Measurements from ENCODE around the gene DNALI1. TPM values are rescaled to one million over a fixed set of nuclear protein-coding genes. Genes with fewer than 3 reads are reported as not detected.

DNALI1 gene
- total and polyA plus RNA-seq, 2 of the 8 experiments (the other 6 are each of a cell fraction or from before 2014, with no cell fraction given), result 8.9 to 11.3 TPM

GRCh38 chr1:37595440-37596181 lies 38.9 kb downstream of the DNALI1 start, which contains the start of gene GNL2:
Gene GNL2, minus strand, starts transcription at chr1:37595937. Its CDS starts 115 bp downstream, at chr1:37595822.
- H3K27me3 ChIP-seq (replicated peaks in 1 of 4; ENCODE audit: control insufficient read depth in 3 of 4, extremely low read depth in 1 of 4, insufficient read depth in 3 of 4, low read length in 3 of 4), result peaks cover 0 to 3% (median 0%) of the 10 kb centered on the region in 4 experiments; a peak in 2 of 7 replicates
- H4K5ac ChIP-seq (ENCODE audit: insufficient read length, low read depth, low read length), result peak within 1 kb of the TSS; percentile 56
- no peaks in the 10 kb centered on the region for H3K9me3 ChIP-seq (ENCODE audit: insufficient read depth in 2 of 2, low read depth in 1 of 2, low read length in 1 of 2)
- peak within 1 kb of the TSS; percentile 80 to 97 (median 96) for H3K4me3 ChIP-seq (ENCODE audit: extremely low read depth in 1 of 4, insufficient read depth in 2 of 4, low read depth in 3 of 4, low read length in 4 of 4)
- peak within 1 kb of the TSS; percentile 90; the same call in 1 of the 2 replicates for H2BK5ac ChIP-seq (ENCODE audit: low read depth, low read length)
- peak within 1 kb of the TSS; percentile 6 for H3K4ac ChIP-seq (replicated peaks; ENCODE audit: insufficient read length, low read depth, low read length)
- peak within 1 kb of the TSS; percentile 60 for H3K18ac ChIP-seq (ENCODE audit: extremely low read depth, low read length)
- H3K23ac ChIP-seq (ENCODE audit: insufficient read length), result no peak within 1 kb of the TSS
- H2AK5ac ChIP-seq (ENCODE audit: low read depth, low read length), result no peak within 1 kb of the TSS
- peaks cover 0 to 3% of the 10 kb centered on the region in 2 experiments for H4K20me1 ChIP-seq (replicated peaks in 1 of 2; ENCODE audit: control insufficient read depth in 1 of 2, insufficient read depth in 2 of 2, low read length in 2 of 2)
- no peak within 1 kb of the TSS for H3K14ac ChIP-seq (ENCODE audit: insufficient read length)
- peak within 1 kb of the TSS; percentile 87 for H3K27ac ChIP-seq (ENCODE audit: low read depth, low read length)
- no peaks in the 10 kb centered on the region; a peak in 1 of 7 replicates for H3K4me1 ChIP-seq (replicated peaks in 1 of 4; ENCODE audit: control insufficient read depth in 3 of 4, insufficient read depth in 4 of 4, low read length in 3 of 4)
- DNase-seq (ENCODE audit: low read depth in 1 of 2, low spot score in 2 of 2) (peak; percentile 86 to 98), FAIRE-seq (no peak)
- H4K91ac ChIP-seq (replicated peaks; ENCODE audit: insufficient read length, low read length), result no peak within 1 kb of the TSS
- H3K23me2 ChIP-seq (ENCODE audit: low read depth, low read length), result no peaks in the 10 kb centered on the region
- H3K79me1 ChIP-seq (ENCODE audit: low read depth, low read length), result peaks cover 12% of the 10 kb centered on the region
- H3K4me2 ChIP-seq (ENCODE audit: insufficient read depth in 1 of 2, low read depth in 2 of 2, low read length in 2 of 2), result peak within 1 kb of the TSS; percentile 77 to 79
- CTCF ChIA-PET (ENCODE audit: partially characterized antibody), result interaction anchor here (1.0 to 1.4 kb wide), 4 partner anchors 27 to 169 kb away, joined by 3 to 6 read pairs (median 4); partner anchors contain the start of gene EPHA10
- peak within 1 kb of the TSS; percentile 89 to 96 (median 91) for H3K9ac ChIP-seq (replicated peaks in 1 of 4; ENCODE audit: extremely low read depth in 1 of 4, low read depth in 3 of 4, low read length in 3 of 4)
- H3K56ac ChIP-seq (replicated peaks; ENCODE audit: insufficient read length, low read depth, low read length), result peak within 1 kb of the TSS; percentile 9
- no peak within 1 kb of the TSS for H2BK120ac ChIP-seq (replicated peaks; ENCODE audit: low read depth, low read length)
- H2BK12ac ChIP-seq (ENCODE audit: low read depth, low read length), result no peak within 1 kb of the TSS
- H3K36me3 ChIP-seq (ENCODE audit: control insufficient read depth in 2 of 4, insufficient read depth in 4 of 4, low read length in 3 of 4), result peaks cover 16 to 27% (median 26%) of the 10 kb centered on the region in 4 experiments
- peaks cover 22 to 38% of the 10 kb centered on the region in 2 experiments for H3K79me2 ChIP-seq (ENCODE audit: control insufficient read depth in 1 of 2, insufficient read depth in 2 of 2, low read length in 2 of 2)
- H4K8ac ChIP-seq (ENCODE audit: extremely low read depth, insufficient read depth, low read length), result peak within 1 kb of the TSS; percentile 93; the same call in 1 of the 2 replicates
- H2AFZ ChIP-seq (ENCODE audit: low read length), result peak within 1 kb of the TSS; percentile 97
- POLR2A ChIA-PET (ENCODE audit: partially characterized antibody), result interaction anchor here (0.6 to 2.9 kb wide), 9 partner anchors 8 to 95 kb away, joined by 3 to 9 read pairs (median 3); partner anchors contain the start of gene SNIP1
- H2BK15ac ChIP-seq (ENCODE audit: low read length), result no peak within 1 kb of the TSS
- WGBS, 2 experiments (ENCODE audit: extremely low coverage in 1 of 2, insufficient coverage in 1 of 2, insufficient read length in 1 of 2, insufficient replicate concordance in 2 of 2, low coverage in 1 of 2, low lambda C conversion rate in 2 of 2, missing lambda C conversion rate in 1 of 2), result 0% methylated on average over 49 of the region's 51 CpGs; no CpG with 5 or more reads in 1 of the 2 experiments
- no peak within 1 kb of the TSS for H2BK20ac ChIP-seq (ENCODE audit: low read length)
- TF ChIP-seq MAX (IDR thresholded peaks at IDR 0.05) (peak; percentile 98), POU5F1 (IDR thresholded peaks at IDR 0.05; ENCODE audit: low read depth, low read length) (no peak), GTF2F1 (IDR thresholded peaks at IDR 0.05; ENCODE audit: borderline replicate concordance, low read depth, low read length) (0 out of 2 replicates have a peak, but pooled peaks have one; percentile 39), CHD1 (IDR thresholded peaks at IDR 0.05; ENCODE audit: low read depth, low read length) (no peak), SP2 (IDR thresholded peaks at IDR 0.05; ENCODE audit: low read length) (no peak), ATF3 (IDR thresholded peaks at IDR 0.05; ENCODE audit: insufficient read depth, low read depth, low read length) (peak; percentile 66; the same call in 1 of the 2 replicates), CBX8 (IDR thresholded peaks at IDR 0.05; ENCODE audit: borderline replicate concordance, low read depth, low read length) (no peak), EGR1 (IDR thresholded peaks at IDR 0.05; ENCODE audit: borderline replicate concordance, low read depth, low read length) (peak; percentile 78; the same call in 1 of the 2 replicates), CBX5 (IDR thresholded peaks at IDR 0.05; ENCODE audit: low read depth, low read length) (no peak), EP300 (IDR thresholded peaks at IDR 0.05; ENCODE audit: borderline replicate concordance in 1 of 2, low read depth in 2 of 2, low read length in 2 of 2) (no peak), SIX5 (IDR thresholded peaks at IDR 0.05; ENCODE audit: low read depth, low read length) (no peak)
